T-helper 17 cell (primary cell): Measurements from ENCODE around the gene CEP112. TPM values are rescaled to one million over a fixed set of nuclear protein-coding genes. Genes with fewer than 3 reads are reported as not detected.

Source experiments
- ATAC-seq: fragments of 150-1000 bp; cut with Tn5 transposase; 2 replicates; pipeline ENCODE4 v1.10.0; 2021; ENCODE audit warnings: mild to moderate bottlenecking, moderate library complexity
- DNase-seq, 3 donors: peaks; one replicate each; pipeline versions ENCODE4 v3.0.0 to v3.0.0-alpha.2; 2020 to 2021
- H3K9me3 ChIP-seq: one replicate; pipeline ENCODE4 v1.7.0; 2013; ENCODE audit warnings: low read length, mild to moderate bottlenecking; ENCODE audit not compliant: control insufficient read depth, poor library complexity, severe bottlenecking
- H3K27ac Mint-ChIP-seq: one replicate; pipeline ENCODE4 v1.8.0; 2022; ENCODE audit warnings: mild to moderate bottlenecking, moderate library complexity, mixed read lengths
- H3K27me3 Mint-ChIP-seq: one replicate; pipeline ENCODE4 v1.8.0; 2022; ENCODE audit warnings: mixed read lengths
- H3K36me3 Mint-ChIP-seq: one replicate; pipeline ENCODE4 v1.8.0; 2022; ENCODE audit warnings: low read depth, mixed read lengths
- H3K4me1 Mint-ChIP-seq: one replicate; pipeline ENCODE4 v1.8.0; 2022; ENCODE audit warnings: mild to moderate bottlenecking, mixed read lengths
- H3K4me3 Mint-ChIP-seq: one replicate; pipeline ENCODE4 v1.8.0; 2022; ENCODE audit warnings: mild to moderate bottlenecking, moderate library complexity, mixed read lengths
- total RNA-seq, 4 donors: library from RNA in 2 of 4; stranded (reverse) in 2 of 4; gene quantifications; one replicate each; pipeline ENCODE4 v1.2.3 and lab custom pipeline; 2022 to 2026

Gene CEP112
- total RNA-seq, 2 donors from 2014 or later: 4.3 to 6.9 TPM

DNA sequence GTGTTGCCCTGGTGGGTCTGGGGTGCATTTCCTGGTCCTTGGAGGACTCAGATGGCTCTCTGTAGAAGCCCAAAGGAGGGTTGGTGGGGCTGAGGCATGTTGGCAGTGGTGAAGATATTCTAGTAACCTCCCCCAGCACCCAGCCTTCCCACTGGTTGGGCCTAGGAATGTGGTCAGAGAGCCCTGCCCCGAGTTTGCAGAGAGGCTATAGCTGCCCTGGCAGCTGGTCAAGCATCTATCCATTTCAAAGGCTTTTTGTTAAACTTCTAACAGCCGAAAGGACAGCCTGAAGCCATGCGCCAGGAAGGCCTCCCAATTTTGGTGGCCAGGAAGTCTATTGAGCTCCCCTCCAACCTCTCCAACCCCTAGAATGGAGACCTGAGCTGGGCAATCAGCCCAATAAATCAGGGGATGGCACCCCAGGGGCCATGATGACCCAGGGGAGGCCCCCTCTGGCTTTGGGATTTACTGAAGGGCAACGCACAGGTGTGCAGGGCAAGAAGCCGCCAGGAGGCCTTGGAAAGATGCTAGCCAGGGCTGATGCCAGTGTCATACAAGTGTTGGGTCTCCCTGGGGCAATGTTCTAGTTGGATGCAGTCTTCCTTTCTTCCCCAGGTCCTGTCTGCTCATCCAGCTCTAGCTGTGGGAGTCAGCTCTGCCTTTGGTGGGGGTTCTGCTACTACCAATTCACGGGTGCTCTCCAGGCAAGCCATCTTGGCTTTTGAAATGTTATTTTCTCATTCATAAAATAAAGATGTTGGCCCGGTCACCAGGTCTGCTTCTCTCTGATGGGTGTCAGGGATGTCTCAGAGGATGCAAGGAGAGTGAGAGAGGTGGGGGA lies 599.6 kb downstream of the CEP112 start:
- H3K9me3 ChIP-seq: no peaks in the 10 kb centered on the region
- no peak for DNase-seq
- Mint-ChIP-seq H3K27ac (no peak overlapping the region), H3K4me3 (no peak overlapping the region), H3K4me1 (peaks cover 7% of the 10 kb centered on the region), H3K27me3 (peaks cover 15% of the 10 kb centered on the region), H3K36me3 (no peaks in the 10 kb centered on the region)
- ATAC-seq: no peak

DNA sequence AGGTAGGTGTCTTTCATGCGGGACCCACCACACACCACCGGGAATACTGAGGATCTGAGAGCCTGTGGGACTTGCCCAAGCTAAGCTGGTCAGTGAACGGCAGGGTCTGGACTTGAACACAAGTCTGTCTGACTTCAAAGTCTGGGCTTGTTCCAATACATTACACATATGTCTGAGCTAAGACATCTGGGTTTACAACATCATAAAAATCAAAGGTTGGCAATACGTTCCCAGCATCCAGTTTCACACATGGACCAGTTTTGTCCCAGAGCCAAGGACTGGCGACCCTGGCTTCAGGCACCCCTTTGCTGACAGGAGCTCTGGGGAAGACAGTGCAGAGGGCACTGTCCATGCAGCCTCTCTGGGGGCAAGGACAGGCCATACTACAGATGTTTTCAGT lies 602.6 kb downstream of the CEP112 start:
- Mint-ChIP-seq H3K4me1 (peaks cover 7% of the 10 kb centered on the region), H3K36me3 (peaks cover 3% of the 10 kb centered on the region), H3K27ac (no peak overlapping the region), H3K4me3 (no peak overlapping the region), H3K27me3 (peaks cover 15% of the 10 kb centered on the region)
- H3K9me3 ChIP-seq: no peaks in the 10 kb centered on the region
- DNase-seq (no peak), ATAC-seq (no peak)

DNA sequence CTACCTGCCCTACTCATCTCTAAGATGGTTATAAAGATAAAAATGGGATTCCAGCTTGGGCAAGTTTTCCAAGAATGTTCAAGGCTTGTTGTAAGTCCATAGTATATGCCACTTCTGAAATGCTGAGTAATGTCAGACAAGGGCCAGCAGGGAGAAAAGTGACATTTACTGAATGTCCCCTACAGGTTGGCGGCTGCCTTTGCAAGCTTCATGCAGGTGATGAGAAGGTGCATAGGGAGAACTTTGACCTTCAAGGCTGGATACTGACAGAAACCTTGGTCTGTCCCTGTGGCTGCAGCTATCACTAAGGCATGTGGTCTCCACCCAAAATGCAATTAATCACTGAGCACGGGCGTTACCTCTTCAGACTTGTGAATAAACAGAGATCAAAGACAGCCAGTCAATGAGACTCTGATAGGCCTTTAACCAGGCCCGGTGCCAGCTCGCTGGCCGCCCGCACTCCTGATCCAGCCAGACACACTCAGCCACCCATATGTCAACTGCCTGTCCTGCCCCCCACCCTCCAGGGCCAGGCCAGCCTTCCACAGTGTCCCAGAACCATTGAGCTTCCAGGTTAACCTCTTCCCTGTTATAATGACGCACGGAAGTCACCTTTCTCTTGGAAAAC lies 603.6 kb downstream of the CEP112 start:
- ATAC-seq (no peak), DNase-seq (no peak)
- Mint-ChIP-seq H3K36me3 (peaks cover 3% of the 10 kb centered on the region), H3K27ac (no peak overlapping the region), H3K4me3 (no peak overlapping the region), H3K27me3 (peaks cover 7% of the 10 kb centered on the region), H3K4me1 (no peaks in the 10 kb centered on the region)
- no peaks in the 10 kb centered on the region for H3K9me3 ChIP-seq

- ATAC-seq (no peak), DNase-seq (no peak)
- Mint-ChIP-seq H3K36me3 (peaks cover 3% of the 10 kb centered on the region), H3K4me1 (no peaks in the 10 kb centered on the region), H3K4me3 (no peak overlapping the region), H3K27me3 (peaks cover under 1% of the 10 kb centered on the region), H3K27ac (no peak overlapping the region)
- H3K9me3 ChIP-seq: no peaks in the 10 kb centered on the region
Measured at GRCh38 chr17:65587534-65588180, 604.3 kb downstream of the CEP112 start.

DNA sequence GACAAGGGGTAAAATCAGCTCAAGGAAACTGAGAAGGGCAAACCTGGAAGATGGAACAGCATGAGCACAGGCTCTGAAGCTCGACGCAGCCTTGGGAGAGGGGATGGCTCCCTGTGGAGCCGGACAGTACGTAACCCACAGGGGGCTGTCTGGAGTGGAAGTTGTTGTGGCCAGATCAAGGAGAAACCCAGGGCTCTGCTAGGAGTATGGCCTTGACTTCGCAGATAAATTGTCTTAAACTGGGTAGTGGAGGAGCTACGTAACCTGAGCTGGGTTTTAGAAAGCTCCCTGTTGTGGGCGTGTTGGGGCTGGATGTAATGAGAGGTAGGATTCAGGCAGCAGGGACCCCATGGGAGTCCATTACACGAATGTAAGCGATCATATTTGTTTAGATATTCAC lies 605.0 kb downstream of the CEP112 start:
- H3K4me1 Mint-ChIP-seq: no peaks in the 10 kb centered on the region
- ATAC-seq: no peak

More for the DNA sequence above, 605.0 kb downstream of the CEP112 start:
- Mint-ChIP-seq H3K27ac (no peak overlapping the region), H3K27me3 (no peaks in the 10 kb centered on the region), H3K36me3 (peaks cover 3% of the 10 kb centered on the region), H3K4me3 (no peak overlapping the region)
- H3K9me3 ChIP-seq: no peaks in the 10 kb centered on the region
- DNase-seq: no peak

Other genes with a start within 250 kb of the CEP112 start
- gene APOH, start 37.3 kb upstream of the CEP112 start, total RNA-seq: not detected
- gene PRKCA, start 110.5 kb upstream of the CEP112 start, total RNA-seq: 10 to 100 TPM; 84.9 to 93.9 TPM